Hematopoietic multipotent progenitor cell treated with erythropoietin and hydrocortisone succinate and interleukin-3 and kit ligand, for 4 days (in vitro differentiated cells): ENCODE results near the gene FKBP15.
"Not testable (repeated sequence)": the region's sequence is repeated elsewhere in the genome, so short reads cannot be mapped to it uniquely, and the experiment has no call there.

Source experiments
- DNase-seq: peaks from one replicate; pipeline ENCODE4 v3.0.0-alpha.2; 2015

Gene FKBP15

GRCh38 chr9:113148781-113149510 is 72.1 kb downstream of the FKBP15 start:
- DNase-seq: no peak

GRCh38 chr9:113148372-113148705 is 72.7 kb downstream of the FKBP15 start:
- DNase-seq: no peak

GRCh38 chr9:113143432-113144227 is 77.4 kb downstream of the FKBP15 start:
- DNase-seq: no peak

GRCh38 chr9:113140896-113141295 is 80.2 kb downstream of the FKBP15 start:
- not testable (repeated sequence) for DNase-seq

GRCh38 chr9:113139953-113140352 is 81.1 kb downstream of the FKBP15 start:
- DNase-seq: no peak

GRCh38 chr9:113139225-113139829 is 81.8 kb downstream of the FKBP15 start:
- DNase-seq: no peak

- no peak for DNase-seq
These were observed 82.3 kb downstream of the FKBP15 start for GRCh38 chr9:113138760-113139159.

GRCh38 chr9:113137196-113138168 is 83.6 kb downstream of the FKBP15 start:
- DNase-seq: no peak

GRCh38 chr9:113131689-113132151 is 89.4 kb downstream of the FKBP15 start:
- DNase-seq: peak; percentile 71

GRCh38 chr9:113129884-113130283 is 91.2 kb downstream of the FKBP15 start:
- no peak for DNase-seq

GRCh38 chr9:113129466-113129865 is 91.6 kb downstream of the FKBP15 start:
- no peak for DNase-seq

- no peak for DNase-seq
These were observed 95.6 kb downstream of the FKBP15 start for GRCh38 chr9:113125386-113126035.

- DNase-seq: not testable (repeated sequence)
These were observed 102.2 kb downstream of the FKBP15 start for GRCh38 chr9:113118829-113119228.
